Gastroesophageal sphincter (tissue), 3 donors: Measurements from ENCODE around the gene PAGR1.

Source experiments
- CTCF ChIP-seq, 4 experiments: fragments of 200-600 bp in 2 of 4; fragments of 450-650 bp in 2 of 4; sonication (generic) in 1 of 4; IDR thresholded peaks; one replicate each; pipeline ENCODE4 v1.5.1; 2017 to 2019; ENCODE audit warnings: antibody characterized with exemption in 4 of 4, mild to moderate bottlenecking in 2 of 4, moderate library complexity in 2 of 4
- EP300 ChIP-seq: sonication (generic); formaldehyde crosslinking; IDR thresholded peaks from one replicate; pipeline ENCODE4 v1.6.1; 2017; ENCODE audit warnings: antibody characterized with exemption, mild to moderate bottlenecking
- POLR2A ChIP-seq, 2 donors: fragments of 450-650 bp; IDR thresholded peaks; one replicate each; pipeline ENCODE4 v1.6.1; 2017; ENCODE audit warnings: antibody characterized with exemption in 2 of 2, mild to moderate bottlenecking in 2 of 2, moderate library complexity in 1 of 2
- POLR2AphosphoS5 ChIP-seq: sonication (generic); formaldehyde crosslinking; IDR thresholded peaks from one replicate; pipeline ENCODE4 v1.6.1; 2017; ENCODE audit warnings: antibody characterized with exemption

GRCh38 chr16:29812754-29813643 is 3.0 kb upstream of the PAGR1 start:
- TF ChIP-seq CTCF (IDR thresholded peaks at IDR 0.05) (no peak), POLR2A (IDR thresholded peaks at IDR 0.05) (no peak), EP300 (no peak), POLR2AphosphoS5 (no peak)
